ENCODE results near the gene RAPGEFL1. TPM values are rescaled to one million over a fixed set of nuclear protein-coding genes. Genes with fewer than 3 reads are reported as not detected.
A peak's percentile ranks its signal among the peaks of the same experiment; 100 is the strongest.
"Not testable (repeated sequence)": the region's sequence is repeated elsewhere in the genome, so short reads cannot be mapped to it uniquely, and the experiment has no call there.

RAPGEFL1 gene
- polyA plus RNA-seq, 3 donors, result 8.1 to 16.2 (median 12.8) TPM

DNA sequence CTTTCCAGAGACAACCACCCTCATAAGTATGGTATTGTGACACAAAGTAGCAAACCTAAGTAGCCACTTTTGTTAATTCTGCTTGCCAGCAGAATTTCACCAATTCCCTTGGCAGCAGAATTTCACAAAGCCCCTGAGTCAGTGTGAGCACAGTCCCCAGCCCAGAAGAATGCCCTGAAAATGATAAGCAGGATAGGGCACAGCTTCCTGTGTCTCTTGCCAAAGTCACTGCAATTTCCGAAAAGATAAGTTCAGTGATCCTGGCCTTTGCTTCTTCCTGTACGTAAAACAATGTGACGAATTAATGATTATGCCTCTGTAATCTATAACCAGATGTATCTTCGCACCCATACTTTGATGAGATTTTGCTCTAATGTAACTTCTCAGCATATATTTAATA lies 25.9 kb downstream of the RAPGEFL1 start:
- DNase-seq, result no peak

DNA sequence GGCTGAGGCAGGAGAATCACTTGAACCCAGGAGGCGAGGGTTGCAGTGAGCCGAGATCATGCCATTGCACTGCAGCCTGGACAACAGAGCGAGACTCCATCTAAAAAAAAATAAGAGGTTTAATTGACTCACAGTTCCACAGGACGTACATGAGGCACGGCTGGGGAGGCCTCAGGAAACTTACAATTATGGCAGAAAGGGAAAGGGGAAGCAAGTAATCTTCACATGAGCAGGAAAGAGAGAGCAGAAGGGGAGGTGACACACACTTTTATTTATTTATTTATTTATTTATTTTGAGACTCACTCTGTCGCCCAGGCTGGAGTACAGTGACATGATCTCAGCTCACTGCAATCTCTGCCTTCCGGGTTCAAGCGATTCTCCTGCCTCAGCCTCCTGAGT lies 28.9 kb downstream of the RAPGEFL1 start:
- DNase-seq, result not testable (repeated sequence)

DNA sequence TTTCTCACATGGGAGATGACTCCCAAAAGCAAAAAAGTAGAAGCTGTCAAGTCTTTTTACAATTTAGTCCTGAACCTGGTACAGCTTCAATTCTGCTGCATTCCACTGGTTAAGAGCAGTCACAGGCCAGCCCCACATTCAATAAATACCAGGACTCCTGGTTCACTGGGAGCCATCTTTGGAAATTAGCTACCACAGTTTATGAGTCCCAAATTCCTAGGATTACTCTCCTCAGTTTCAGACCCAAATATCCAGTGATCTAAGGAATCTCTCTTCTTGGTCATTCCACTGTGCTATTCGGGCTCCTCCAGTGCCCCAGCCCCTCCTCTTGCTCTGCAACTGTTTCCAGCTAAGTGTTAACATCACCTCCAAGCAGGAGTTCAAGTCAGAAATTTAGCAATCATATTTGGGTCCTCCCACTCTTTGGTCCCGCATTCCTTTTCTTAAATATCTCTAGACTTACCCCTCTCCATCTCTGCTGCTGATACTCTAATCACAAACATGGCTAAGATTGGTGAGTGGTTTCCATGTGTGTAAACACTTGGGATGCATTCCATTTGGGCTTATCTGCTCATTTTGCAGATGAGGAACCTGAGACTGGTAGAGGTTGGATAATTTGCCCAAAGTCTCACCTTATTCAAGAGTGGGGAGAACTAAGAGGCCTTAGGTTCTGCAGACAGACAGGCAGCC lies 32.3 kb downstream of the RAPGEFL1 start:
- no peak for DNase-seq

DNA sequence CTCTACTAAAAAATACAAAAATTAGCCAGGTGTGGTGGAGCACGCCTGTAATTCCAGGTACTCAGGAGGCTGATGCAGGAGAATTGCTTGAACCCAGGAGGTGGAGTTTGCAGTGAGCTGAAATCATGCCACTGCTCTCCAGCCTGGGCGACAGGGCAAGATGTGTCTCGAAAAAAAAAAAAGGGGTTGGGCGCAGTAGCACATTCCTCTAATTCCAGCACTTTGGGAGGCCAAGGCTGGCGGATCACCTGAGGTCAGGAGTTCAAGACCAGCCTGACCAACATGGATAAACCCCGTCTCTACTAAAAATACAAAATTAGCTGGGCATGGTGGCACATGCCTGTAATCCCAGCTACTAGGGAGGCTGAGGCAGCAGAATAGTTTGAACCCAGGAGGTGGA lies 36.6 kb downstream of the RAPGEFL1 start:
- DNase-seq, result not testable (repeated sequence)

DNA sequence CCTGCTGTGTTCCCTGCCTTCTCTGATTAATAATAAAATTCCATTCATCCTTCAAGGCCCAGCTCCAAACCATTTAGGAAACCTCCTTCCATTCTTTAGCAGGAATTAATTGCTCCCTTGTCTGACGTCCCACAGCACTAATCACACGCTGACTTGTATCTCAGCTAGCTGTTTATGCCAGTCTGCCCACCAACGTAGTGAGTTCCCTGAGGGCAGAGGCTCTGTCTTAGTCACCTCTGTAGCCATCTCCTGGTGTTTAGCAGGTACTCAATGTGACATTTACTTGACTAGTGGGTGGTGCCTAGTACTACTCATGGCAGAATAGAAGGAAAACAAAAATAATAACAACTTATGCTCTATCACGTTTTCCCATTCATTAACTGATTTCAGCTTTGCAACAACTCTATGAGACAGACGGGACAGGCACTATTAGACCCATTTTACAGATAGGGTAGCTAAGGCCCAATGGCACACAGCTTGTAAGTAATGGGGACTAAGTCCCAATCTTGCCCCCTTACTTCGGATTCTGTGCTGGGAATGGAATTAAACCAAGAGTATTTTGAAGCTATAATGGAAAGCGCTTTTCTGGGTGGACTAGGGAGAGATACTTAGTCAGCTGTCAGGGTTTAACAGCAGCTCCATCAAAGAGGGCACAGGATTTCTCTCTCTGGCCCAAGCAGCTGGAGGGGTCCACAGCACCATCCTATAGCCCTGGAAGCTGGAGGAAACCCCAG lies 40.9 kb downstream of the RAPGEFL1 start:
- no peak for DNase-seq

DNA sequence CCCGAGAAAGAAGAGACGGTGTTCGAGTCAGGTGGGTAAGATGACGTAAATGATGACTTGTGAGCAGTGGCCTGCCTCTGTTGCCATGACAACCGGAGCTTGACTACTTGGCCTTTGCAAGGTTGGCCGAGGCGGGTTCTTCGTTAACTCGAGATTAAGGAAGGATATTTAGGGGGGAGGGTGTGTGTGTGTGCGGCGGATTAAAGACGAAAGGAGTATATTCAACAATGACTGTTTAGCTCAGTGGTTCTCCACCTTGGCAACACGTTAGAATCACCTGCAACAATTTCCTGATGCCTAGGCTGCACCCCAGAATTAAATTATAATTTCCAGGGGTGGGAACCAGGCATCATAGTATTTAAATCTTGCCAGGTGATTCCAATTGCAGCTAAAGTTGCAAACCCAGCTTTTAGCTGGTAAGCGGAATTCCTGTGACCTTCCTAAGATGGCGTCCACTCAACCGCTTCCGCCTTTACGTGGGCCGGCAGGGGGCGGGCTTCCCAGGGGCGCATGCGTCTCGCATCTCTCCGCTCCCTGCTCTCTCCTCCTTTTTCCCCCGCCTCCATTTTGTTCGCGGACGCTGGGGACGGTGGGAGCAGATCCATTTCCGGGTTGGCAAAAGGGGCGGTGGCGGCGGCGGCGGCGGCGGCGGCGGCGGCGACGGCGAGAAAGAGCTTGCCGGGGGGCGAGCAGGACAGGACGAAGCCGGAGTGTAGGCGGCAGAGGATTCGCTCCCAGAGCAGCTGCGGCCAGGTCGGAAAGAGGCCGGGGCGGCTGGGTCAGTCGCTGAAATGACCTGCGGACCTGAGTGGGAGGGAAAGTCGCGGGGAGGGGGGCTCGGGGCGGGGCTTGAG lies 41.7 kb downstream of the RAPGEFL1 start, which contains the start of gene WIPF2:
Gene WIPF2 (plus strand): TSS at position 565 of the 854 bp plus-strand sequence. CDS start 37,156 bp downstream, outside the sequence.
- peak; percentile 98 for DNase-seq

DNA sequence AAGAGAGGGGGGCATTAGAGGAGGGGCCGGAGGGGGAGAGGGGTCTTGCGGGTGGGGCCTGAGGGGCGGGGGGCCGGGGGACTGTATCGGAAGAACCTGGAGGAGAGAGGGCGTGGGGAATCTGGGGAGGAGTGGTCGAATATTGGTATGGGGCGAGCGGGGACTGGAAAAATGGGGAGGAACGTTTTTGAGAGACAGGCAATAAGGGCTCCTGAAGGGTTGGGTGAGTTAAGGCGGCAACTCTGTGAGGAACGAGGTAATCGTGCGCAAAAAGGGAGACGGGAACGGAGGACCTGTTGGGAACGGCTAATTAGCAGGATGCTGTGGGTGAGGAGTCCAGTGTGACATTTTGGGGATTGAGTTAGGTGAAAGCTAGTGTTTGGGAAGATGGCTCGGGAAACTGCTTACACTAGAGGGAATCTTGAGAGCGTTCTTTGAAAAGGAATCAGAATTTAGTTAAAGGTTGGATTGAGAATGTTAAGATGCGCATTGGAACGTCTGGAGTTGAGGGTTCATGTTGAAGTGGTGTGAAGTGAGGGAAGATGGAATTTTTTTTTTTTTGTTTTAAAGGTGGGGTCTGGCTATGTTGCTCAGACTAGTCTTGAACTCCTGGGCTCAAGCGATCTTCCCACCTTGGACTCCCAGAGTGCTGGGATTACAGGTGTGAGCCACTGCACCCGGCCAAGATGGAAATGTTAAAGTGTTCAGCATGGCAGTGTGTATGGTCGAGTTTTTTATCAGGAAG lies 42.5 kb downstream of the RAPGEFL1 start:
- DNase-seq, result peak; percentile 73

DNA sequence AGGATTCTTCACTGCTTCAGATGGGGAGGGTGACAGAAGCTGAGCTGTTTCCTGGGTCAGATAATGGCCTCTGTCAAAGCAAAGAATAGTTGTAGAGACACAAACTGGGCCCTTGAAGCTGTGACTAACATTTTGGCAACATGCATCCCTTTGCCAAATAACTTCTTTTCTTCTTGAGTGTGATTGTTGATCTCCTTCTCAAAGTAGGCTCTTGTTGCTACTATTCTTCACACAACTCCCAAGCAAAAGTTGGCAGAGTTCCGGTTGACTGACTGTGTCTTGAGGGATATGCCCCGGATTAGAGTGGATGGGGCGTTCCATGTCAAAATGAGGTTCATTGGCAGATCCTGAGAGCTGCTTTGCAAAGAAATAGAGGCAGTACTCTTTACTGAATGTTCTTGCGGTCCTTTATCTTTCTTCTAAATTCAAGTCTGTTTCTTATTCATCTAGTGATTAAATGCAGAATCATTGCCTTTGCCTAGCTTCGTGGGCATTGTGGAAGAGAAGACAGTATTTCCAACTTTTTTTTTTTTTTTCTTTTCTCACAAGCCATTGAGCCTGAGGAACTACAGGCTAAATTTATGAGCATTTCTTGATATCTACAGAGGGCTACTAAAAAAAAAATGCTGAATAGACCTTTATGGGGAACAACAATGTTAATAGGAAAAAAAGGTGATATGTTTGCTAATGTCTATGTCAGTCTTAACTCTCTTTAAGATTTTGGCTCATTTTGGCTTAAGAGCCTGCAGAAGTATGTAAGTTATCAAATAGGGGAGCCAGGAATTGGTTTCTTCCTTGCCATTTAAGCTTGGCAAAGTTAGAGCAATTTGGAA lies 47.7 kb downstream of the RAPGEFL1 start:
- DNase-seq, result no peak

DNA sequence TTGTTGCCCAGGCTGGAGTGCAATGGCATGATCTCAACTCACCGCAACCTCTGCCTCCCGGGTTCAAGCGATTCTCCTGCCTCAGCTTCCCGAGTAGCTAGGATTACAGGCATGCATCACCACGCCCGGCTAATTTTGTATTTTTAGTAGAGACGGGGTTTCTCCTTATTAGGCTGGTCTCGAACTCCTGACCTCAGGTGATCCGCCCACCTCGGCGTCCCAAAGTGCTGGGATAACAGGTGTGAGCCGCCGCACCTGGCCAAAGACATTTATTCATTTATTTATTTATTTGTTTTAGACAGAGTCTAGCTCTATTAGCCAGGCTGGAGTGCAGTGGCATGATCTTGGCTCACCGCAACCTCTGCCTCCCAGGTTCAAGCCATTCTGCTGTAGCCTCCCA lies 51.9 kb downstream of the RAPGEFL1 start:
- DNase-seq, result not testable (repeated sequence)

DNA sequence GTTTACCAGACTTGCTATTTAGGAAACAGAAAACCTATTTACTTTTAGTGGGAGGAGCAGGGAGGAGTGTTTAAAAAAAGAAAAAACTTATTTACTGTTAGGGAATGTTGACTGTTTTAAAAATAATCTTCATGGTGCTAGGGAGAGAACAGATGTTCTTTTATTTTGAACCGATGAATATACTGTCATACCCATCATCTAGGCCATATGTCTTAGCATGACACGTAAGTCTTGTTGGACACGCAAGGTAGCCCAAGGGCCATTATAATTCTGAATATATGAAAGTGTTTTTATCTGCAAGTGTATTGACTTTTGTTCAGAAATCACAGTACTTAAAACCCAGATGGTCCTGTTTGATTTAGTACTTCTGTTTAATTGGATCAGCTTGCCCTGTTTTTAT lies 53.4 kb downstream of the RAPGEFL1 start:
- no peak for DNase-seq

DNA sequence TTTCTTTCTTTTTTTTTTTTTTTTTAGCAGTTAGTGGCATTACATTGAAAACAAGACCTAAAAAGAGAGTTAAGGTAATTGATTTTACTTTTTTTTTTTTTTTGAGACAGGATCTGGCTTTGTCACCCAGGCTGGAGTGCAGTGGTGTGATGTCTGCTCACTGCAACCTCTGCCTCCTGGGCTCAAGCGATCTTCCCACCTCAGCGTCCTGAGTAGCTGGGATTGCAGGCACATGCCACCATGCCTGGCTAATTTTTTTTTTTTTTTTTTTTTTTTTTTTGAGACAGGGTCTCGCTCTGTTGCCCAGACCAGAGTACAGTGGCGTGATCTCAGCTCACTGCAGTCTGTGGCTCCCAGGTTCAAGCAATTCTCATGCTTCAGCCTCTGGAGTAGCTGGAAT lies 54.7 kb downstream of the RAPGEFL1 start:
- DNase-seq, result not testable (repeated sequence)

DNA sequence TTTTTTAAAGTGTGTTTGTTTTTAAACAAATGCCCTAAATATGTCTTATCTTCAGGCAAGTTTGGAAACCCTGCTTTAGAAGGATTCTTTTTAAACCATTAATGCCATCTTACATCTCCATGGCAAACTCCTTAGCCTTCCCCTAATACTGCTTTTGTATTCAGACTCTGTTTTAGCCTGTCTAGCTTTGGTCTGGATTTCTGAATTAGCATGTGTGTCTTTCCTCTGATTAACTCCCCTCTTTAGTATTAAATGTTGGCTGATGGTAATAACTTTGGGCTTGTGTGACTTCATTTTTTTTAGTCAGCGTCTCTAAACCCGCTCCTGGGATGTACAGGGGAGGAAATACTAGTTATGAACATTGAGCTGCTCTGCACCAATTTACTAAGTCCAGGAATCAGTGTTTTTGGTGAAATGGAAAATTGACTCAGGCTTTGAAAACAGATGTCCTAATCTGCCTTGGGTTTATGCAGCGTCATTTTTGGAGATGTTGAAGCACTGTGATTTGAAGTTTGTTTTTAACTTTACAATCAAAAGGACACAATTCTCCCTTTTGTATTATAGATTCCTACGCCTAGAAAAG lies 64.1 kb downstream of the RAPGEFL1 start:
- no peak for DNase-seq

DNA sequence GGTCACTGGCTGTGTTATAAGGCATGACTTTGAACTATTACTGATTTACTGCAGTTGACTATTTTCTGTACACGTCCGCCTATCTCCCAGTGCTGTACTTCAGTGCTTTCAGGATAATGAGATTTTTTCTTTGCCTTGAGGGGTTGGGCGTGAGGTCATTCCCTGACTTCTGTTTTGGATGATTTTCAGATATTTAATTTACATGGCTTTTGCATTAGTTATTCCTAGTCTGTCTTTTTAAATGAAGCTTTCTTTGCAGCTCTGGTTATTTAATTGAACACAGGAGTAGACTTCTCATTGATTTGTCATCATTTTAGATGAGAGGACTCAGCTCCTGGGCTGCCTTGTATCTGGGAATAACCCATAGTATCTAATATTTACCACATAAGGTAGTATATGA lies 65.5 kb downstream of the RAPGEFL1 start:
- DNase-seq, result no peak

DNA sequence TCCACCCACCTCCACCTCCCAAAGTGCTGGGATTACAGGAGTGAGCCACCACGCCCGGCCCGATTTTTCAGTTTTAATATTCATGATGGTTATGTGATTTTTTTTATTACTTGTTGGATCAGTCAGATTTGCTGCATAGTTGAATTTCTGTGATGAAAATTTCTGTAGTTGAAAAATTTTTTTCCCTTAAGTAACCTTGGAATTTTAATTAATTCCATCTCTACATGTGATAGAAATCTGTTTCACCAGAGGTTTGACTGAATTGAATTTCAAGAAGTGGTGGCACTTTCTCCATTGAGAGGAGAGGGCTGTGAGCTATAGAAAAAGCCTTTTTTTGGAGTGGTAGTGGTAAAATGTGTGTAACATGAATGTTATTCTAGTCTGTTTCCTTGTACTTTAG lies 66.5 kb downstream of the RAPGEFL1 start:
- DNase-seq, result no peak

DNA sequence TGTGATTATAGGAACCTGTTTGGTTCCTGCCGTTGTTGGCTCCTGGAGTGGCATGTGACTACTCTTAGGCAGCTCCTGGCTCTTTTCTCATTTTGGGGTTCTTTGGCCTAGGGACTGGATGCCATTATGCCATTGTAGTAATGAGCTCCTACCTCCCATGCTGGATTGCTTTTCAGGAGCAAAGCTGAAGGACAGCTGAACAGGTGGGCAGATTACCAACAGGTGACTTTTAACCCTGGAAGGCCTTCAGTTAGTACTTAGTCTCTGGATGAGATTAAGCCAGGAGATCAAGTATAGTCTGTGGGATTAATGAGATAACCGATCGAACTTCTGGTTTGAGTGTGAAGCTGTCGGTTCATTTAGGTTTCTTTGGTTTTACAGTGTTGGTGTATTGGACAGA lies 67.0 kb downstream of the RAPGEFL1 start:
- DNase-seq, result no peak

Other genes starting within 250 kb of the RAPGEFL1 start
- 100 to 1,000 TPM in 1 of 3 donors, 10 to 100 TPM in 2; 94.8 to 106 (median 96.6) TPM for gene ORMDL3, start 249.9 kb upstream of the RAPGEFL1 start, polyA plus RNA-seq (ENCODE audit: insufficient read length in 3 of 3)
- not detected for gene LRRC3C, start 249.7 kb upstream of the RAPGEFL1 start, polyA plus RNA-seq (ENCODE audit: insufficient read length in 3 of 3)
- gene GSDMA, start 214.5 kb upstream of the RAPGEFL1 start, polyA plus RNA-seq (ENCODE audit: insufficient read length in 3 of 3), result 1 to 10 TPM; 2.6 to 3.9 (median 2.7) TPM
- gene PSMD3, start 196.7 kb upstream of the RAPGEFL1 start, polyA plus RNA-seq (ENCODE audit: insufficient read length in 3 of 3), result 100 to 1,000 TPM; 112 to 125 (median 121) TPM
- not detected for gene CSF3, start 162.0 kb upstream of the RAPGEFL1 start, polyA plus RNA-seq (ENCODE audit: insufficient read length in 3 of 3)
- 100 to 1,000 TPM; 104 to 132 (median 124) TPM for gene MED24, start 123.1 kb upstream of the RAPGEFL1 start, polyA plus RNA-seq (ENCODE audit: insufficient read length in 3 of 3)
- gene THRA, start 114.5 kb upstream of the RAPGEFL1 start, polyA plus RNA-seq (ENCODE audit: insufficient read length in 3 of 3), result 10 to 100 TPM; 52.0 to 58.3 (median 55.5) TPM
- 1 to 10 TPM; 4.0 to 4.2 (median 4.1) TPM for gene NR1D1, start 76.9 kb upstream of the RAPGEFL1 start, polyA plus RNA-seq (ENCODE audit: insufficient read length in 3 of 3)
- gene MSL1, start 55.5 kb upstream of the RAPGEFL1 start, polyA plus RNA-seq (ENCODE audit: insufficient read length in 3 of 3), result 100 to 1,000 TPM; 136 to 182 (median 159) TPM
- gene CASC3, start 36.9 kb upstream of the RAPGEFL1 start, polyA plus RNA-seq (ENCODE audit: insufficient read length in 3 of 3), result 100 to 1,000 TPM in 2 of 3 donors, 10 to 100 TPM in 1; 87.2 to 115 (median 112) TPM
- gene WIPF2, start 41.8 kb downstream of the RAPGEFL1 start, polyA plus RNA-seq (ENCODE audit: insufficient read length in 3 of 3), result 10 to 100 TPM; 25.9 to 35.6 (median 34.1) TPM
- 10 to 100 TPM; 23.1 to 27.2 (median 24.2) TPM for gene CDC6, start 110.4 kb downstream of the RAPGEFL1 start, polyA plus RNA-seq (ENCODE audit: insufficient read length in 3 of 3)
- 10 to 100 TPM; 37.7 to 41.5 (median 40.2) TPM for gene RARA, start 131.7 kb downstream of the RAPGEFL1 start, polyA plus RNA-seq (ENCODE audit: insufficient read length in 3 of 3)
- under 1 TPM in 1 of 3 donors, not detected in 2; 0.34 TPM for gene GJD3, start 187.3 kb downstream of the RAPGEFL1 start, polyA plus RNA-seq (ENCODE audit: insufficient read length in 3 of 3)
- 100 to 1,000 TPM; 157 to 176 (median 174) TPM for gene TOP2A, start 240.4 kb downstream of the RAPGEFL1 start, polyA plus RNA-seq (ENCODE audit: insufficient read length in 3 of 3)

Measured in renal pelvis (tissue), 4 donors.